K562 (cell line): Measurements from ENCODE around the gene FHIT. TPM values are rescaled to one million over a fixed set of nuclear protein-coding genes. Genes with fewer than 3 reads are reported as not detected.

Source experiments
- CBFB ChIP-seq: sonication (generic); formaldehyde crosslinking; IDR thresholded peaks from 2 replicates; pipeline ENCODE4 v1.4.0; 2020; ENCODE audit warnings: mild to moderate bottlenecking, missing genetic modification reagents
- HLTF ChIP-seq: fragments of 450-650 bp; IDR thresholded peaks from 2 replicates; pipeline ENCODE4 v1.6.1; 2016
- PHF21A ChIP-seq: fragments of 450-650 bp; IDR thresholded peaks from 2 replicates; pipeline ENCODE4 v1.6.1; 2017; ENCODE audit warnings: low read depth, borderline replicate concordance
- SNRNP70 ChIP-seq: fragments of 200-400 bp; formaldehyde crosslinking; optimal IDR thresholded peaks from 2 replicates; pipeline ENCODE3; 2017; ENCODE audit warnings: low read depth, low read length
- ZC3H8 ChIP-seq: fragments of 450-650 bp; IDR thresholded peaks from 2 replicates; pipeline ENCODE4 v1.6.1; 2017
- ZNF121 ChIP-seq: sonication (generic); formaldehyde crosslinking; conservative IDR thresholded peaks from 2 replicates; pipeline ENCODE4 v1.8.0; 2022; ENCODE audit warnings: missing genetic modification reagents
- polyA plus RNA-seq, 8 experiments: library from polyadenylated mRNA; depleted of rRNA in 4 of 8; stranded (reverse) in 5 of 8; unstranded in 3 of 8; fragments of >200 nt; fragmentation: Nextera tagmentation in 2 of 8; fragmentation: Illumina TruSeq in 1 of 8; extraction: Ambion mirVana in 2 of 8; extraction: Trizol in 1 of 8; gene quantifications; 2 replicates each; pipeline versions ENCODE4 v1.2.1 to v1.2.3, GENCODE V29; 2011 to 2014; ENCODE audit warnings: inconsistent platforms in 1 of 8, missing spikeins in 1 of 8
- total RNA-seq, 7 experiments: library from RNA; depleted of rRNA in 6 of 7; stranded (reverse); fragments of >200 nt in 6 of 7; fragmentation: Illumina TruSeq in 2 of 7; extraction: Trizol in 2 of 7; gene quantifications; 2 replicates each; pipeline versions ENCODE4 v1.2.1 to v1.2.3, GENCODE V29; 2011 to 2021; ENCODE audit warnings: low replicate concordance in 1 of 7
- TF ChIP-seq, protein P1 (sequence below): fragments of 450-650 bp; IDR thresholded peaks from one replicate; pipeline ENCODE4 v1.6.1; 2018; ENCODE audit warnings: mild to moderate bottlenecking, moderate library complexity; ENCODE audit not compliant: partially characterized antibody
- TF ChIP-seq, protein P2 (sequence below): fragments of 250-450 bp; sonication (Bioruptor Pico); IDR thresholded peaks from 2 replicates; pipeline ENCODE4 v1.5.0; 2020; ENCODE audit warnings: mild to moderate bottlenecking
- TF ChIP-seq, protein P3 (sequence below), 2 experiments: IDR thresholded peaks; 2 replicates each; pipeline ENCODE4 v1.6.1; 2012; ENCODE audit warnings: improper control_type of control experiment in 2 of 2, low read depth in 2 of 2, low read length in 2 of 2, borderline replicate concordance in 1 of 2
- TF ChIP-seq, protein P4 (sequence below): fragments of 250-450 bp; sonication (Bioruptor Pico); IDR thresholded peaks from 2 replicates; pipeline ENCODE4 v1.5.1; 2021; ENCODE audit warnings: mild to moderate bottlenecking
- TF ChIP-seq, protein P5 (sequence below): fragments of 450-650 bp; formaldehyde crosslinking; IDR thresholded peaks from 2 replicates; pipeline ENCODE4 v1.4.0; 2022; ENCODE audit warnings: missing genetic modification characterization

Gene FHIT
- total and polyA plus RNA-seq, 9 of the 15 experiments (the other 6 are each of a cell fraction or from before 2014, with no cell fraction given), result 1.7 to 9.1 (median 4.3) TPM

DNA sequence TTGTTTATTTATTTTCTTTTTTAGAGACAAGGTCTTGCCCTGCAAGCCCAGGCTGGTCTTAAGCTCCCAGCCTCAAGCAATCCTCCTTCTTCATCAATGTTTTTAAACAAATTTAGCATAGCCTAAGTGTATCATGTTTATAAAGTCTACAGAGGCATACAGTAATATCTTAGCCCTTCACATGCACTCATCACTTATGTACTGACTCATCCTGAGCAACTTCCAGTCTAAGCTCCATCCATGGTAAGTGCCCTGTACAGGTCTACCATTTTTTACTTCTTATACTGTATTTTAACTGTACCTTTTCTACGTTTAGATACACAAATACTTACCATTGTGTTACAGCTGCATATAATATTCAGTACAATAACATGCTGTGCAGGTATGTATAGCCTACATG is 860.0 kb downstream of the FHIT start (continued):
- TF ChIP-seq, protein P1, sequence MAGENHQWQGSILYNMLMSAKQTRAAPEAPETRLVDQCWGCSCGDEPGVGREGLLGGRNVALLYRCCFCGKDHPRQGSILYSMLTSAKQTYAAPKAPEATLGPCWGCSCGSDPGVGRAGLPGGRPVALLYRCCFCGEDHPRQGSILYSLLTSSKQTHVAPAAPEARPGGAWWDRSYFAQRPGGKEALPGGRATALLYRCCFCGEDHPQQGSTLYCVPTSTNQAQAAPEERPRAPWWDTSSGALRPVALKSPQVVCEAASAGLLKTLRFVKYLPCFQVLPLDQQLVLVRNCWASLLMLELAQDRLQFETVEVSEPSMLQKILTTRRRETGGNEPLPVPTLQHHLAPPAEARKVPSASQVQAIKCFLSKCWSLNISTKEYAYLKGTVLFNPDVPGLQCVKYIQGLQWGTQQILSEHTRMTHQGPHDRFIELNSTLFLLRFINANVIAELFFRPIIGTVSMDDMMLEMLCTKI, result no peak
- TF ChIP-seq ZNF121 (CRISPR knock-in tag), result no peak
- TF ChIP-seq, protein P2, sequence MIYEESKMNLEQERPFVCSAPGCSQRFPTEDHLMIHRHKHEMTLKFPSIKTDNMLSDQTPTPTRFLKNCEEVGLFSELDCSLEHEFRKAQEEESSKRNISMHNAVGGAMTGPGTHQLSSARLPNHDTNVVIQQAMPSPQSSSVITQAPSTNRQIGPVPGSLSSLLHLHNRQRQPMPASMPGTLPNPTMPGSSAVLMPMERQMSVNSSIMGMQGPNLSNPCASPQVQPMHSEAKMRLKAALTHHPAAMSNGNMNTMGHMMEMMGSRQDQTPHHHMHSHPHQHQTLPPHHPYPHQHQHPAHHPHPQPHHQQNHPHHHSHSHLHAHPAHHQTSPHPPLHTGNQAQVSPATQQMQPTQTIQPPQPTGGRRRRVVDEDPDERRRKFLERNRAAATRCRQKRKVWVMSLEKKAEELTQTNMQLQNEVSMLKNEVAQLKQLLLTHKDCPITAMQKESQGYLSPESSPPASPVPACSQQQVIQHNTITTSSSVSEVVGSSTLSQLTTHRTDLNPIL (CRISPR knock-in tag), result no peak
- no peak for TF ChIP-seq CBFB (CRISPR knock-in tag)
- TF ChIP-seq, protein P3, sequence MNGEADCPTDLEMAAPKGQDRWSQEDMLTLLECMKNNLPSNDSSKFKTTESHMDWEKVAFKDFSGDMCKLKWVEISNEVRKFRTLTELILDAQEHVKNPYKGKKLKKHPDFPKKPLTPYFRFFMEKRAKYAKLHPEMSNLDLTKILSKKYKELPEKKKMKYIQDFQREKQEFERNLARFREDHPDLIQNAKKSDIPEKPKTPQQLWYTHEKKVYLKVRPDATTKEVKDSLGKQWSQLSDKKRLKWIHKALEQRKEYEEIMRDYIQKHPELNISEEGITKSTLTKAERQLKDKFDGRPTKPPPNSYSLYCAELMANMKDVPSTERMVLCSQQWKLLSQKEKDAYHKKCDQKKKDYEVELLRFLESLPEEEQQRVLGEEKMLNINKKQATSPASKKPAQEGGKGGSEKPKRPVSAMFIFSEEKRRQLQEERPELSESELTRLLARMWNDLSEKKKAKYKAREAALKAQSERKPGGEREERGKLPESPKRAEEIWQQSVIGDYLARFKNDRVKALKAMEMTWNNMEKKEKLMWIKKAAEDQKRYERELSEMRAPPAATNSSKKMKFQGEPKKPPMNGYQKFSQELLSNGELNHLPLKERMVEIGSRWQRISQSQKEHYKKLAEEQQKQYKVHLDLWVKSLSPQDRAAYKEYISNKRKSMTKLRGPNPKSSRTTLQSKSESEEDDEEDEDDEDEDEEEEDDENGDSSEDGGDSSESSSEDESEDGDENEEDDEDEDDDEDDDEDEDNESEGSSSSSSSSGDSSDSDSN (IDR thresholded peaks at IDR 0.05; ENCODE audit: borderline replicate concordance in 1 of 2, low read depth in 2 of 2, low read length in 2 of 2), result no peak
- TF ChIP-seq HLTF, result no peak
- no peak for TF ChIP-seq PHF21A
- no peak for TF ChIP-seq SNRNP70
- no peak for TF ChIP-seq ZC3H8
- TF ChIP-seq, protein P4, sequence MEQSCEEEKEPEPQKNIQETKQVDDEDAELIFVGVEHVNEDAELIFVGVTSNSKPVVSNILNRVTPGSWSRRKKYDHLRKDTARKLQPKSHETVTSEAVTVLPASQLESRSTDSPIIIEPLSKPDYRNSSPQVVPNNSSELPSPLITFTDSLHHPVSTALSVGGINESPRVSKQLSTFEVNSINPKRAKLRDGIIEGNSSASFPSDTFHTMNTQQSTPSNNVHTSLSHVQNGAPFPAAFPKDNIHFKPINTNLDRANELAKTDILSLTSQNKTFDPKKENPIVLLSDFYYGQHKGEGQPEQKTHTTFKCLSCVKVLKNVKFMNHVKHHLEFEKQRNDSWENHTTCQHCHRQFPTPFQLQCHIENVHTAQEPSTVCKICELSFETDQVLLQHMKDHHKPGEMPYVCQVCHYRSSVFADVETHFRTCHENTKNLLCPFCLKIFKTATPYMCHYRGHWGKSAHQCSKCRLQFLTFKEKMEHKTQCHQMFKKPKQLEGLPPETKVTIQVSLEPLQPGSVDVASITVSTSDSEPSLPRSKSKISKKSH, result no peak
- TF ChIP-seq, protein P5, sequence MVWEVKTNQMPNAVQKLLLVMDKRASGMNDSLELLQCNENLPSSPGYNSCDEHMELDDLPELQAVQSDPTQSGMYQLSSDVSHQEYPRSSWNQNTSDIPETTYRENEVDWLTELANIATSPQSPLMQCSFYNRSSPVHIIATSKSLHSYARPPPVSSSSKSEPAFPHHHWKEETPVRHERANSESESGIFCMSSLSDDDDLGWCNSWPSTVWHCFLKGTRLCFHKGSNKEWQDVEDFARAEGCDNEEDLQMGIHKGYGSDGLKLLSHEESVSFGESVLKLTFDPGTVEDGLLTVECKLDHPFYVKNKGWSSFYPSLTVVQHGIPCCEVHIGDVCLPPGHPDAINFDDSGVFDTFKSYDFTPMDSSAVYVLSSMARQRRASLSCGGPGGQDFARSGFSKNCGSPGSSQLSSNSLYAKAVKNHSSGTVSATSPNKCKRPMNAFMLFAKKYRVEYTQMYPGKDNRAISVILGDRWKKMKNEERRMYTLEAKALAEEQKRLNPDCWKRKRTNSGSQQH (CRISPR knock-in tag), result no peak
- TF ChIP-seq, all 486 proteins: peak for 0
